Fibroblast of skin of back (primary cell): ENCODE measurements around the gene R3HDM4.
"Not testable (repeated sequence)": the region's sequence is repeated elsewhere in the genome, so short reads cannot be mapped to it uniquely, and the experiment has no call there.

ENCODE experiments used
- DNase-seq: peaks from one replicate; pipeline ENCODE4 v3.0.0-alpha.2; 2013

R3HDM4 gene

GRCh38 chr19:853614-854220 is 59.3 kb downstream of the R3HDM4 start:
- not testable (repeated sequence) for DNase-seq

- no peak for DNase-seq
Observed at GRCh38 chr19:853014-853585, 59.9 kb downstream of the R3HDM4 start.

GRCh38 chr19:852136-853013 is 60.6 kb downstream of the R3HDM4 start, which contains the start of gene ELANE:
Gene ELANE, plus strand, starts transcription at chr19:852303. Its CDS starts 26 bp downstream, at chr19:852329.
- DNase-seq: no peak

- DNase-seq: no peak
Observed at GRCh38 chr19:850979-851335, 62.1 kb downstream of the R3HDM4 start.

GRCh38 chr19:850221-850978 is 62.6 kb downstream of the R3HDM4 start:
- DNase-seq: peak; percentile 77

- DNase-seq: not testable (repeated sequence)
Observed at GRCh38 chr19:849195-849594, 63.8 kb downstream of the R3HDM4 start.

GRCh38 chr19:848386-848921 is 64.6 kb downstream of the R3HDM4 start:
- DNase-seq: no peak
